Fibroblast of lung (primary cell): ENCODE data around the gene OTOA. TPM values are rescaled to one million over a fixed set of nuclear protein-coding genes. Genes with fewer than 3 reads are reported as not detected.

Experiments used
- DNase-seq, 2 donors: peaks; one replicate each; pipeline versions ENCODE4 v3.0.0 to v3.0.0-alpha.2; 2010; ENCODE audit warnings: low read depth in 2 of 2
- H2AFZ ChIP-seq: 2 replicates; pipeline ENCODE4 v1.5.1; 2012; ENCODE audit warnings: low read length, control low read depth, inconsistent platforms
- H3K27ac ChIP-seq: 2 replicates; pipeline ENCODE4 v1.5.1; 2011; ENCODE audit warnings: low read length, control low read depth; ENCODE audit not compliant: insufficient read depth
- H3K27me3 ChIP-seq: 2 replicates; pipeline ENCODE4 v1.5.1; 2011; ENCODE audit warnings: mild to moderate bottlenecking, low read length; ENCODE audit not compliant: control insufficient read depth, insufficient read depth
- H3K36me3 ChIP-seq: 2 replicates; pipeline ENCODE4 v1.5.1; 2011; ENCODE audit warnings: low read length; ENCODE audit not compliant: control insufficient read depth, insufficient read depth
- H3K4me1 ChIP-seq: 2 replicates; pipeline ENCODE4 v1.5.1; 2011; ENCODE audit warnings: low read length; ENCODE audit not compliant: control insufficient read depth, insufficient read depth; ENCODE audit errors: extremely low read depth
- H3K4me2 ChIP-seq: 2 replicates; pipeline ENCODE4 v1.5.1; 2011; ENCODE audit warnings: low read length, control low read depth; ENCODE audit not compliant: insufficient read depth; ENCODE audit errors: extremely low read depth
- H3K4me3 ChIP-seq, 4 experiments: fragments of 200-600 bp in 1 of 4; sonication (generic) in 1 of 4; replicated peaks in 1 of 4; 2 replicates each; pipeline ENCODE4 v1.5.1; 2011 to 2016; ENCODE audit warnings: low read length in 4 of 4, low read depth in 3 of 4, mild to moderate bottlenecking in 3 of 4, control low read depth in 2 of 4, inconsistent platforms in 1 of 4, mixed read lengths in 1 of 4; ENCODE audit not compliant: insufficient read depth in 1 of 4; ENCODE audit errors: control extremely low read depth in 1 of 4
- H3K79me2 ChIP-seq: 2 replicates; pipeline ENCODE4 v1.5.1; 2012; ENCODE audit warnings: mild to moderate bottlenecking, low read length, inconsistent platforms; ENCODE audit not compliant: control insufficient read depth, insufficient read depth
- H3K9ac ChIP-seq: 2 replicates; pipeline ENCODE4 v1.5.1; 2011; ENCODE audit warnings: mild to moderate bottlenecking, low read length, control low read depth; ENCODE audit not compliant: insufficient read depth
- H3K9me3 ChIP-seq: 2 replicates; pipeline ENCODE4 v1.5.1; 2012; ENCODE audit warnings: low read depth, low read length; ENCODE audit not compliant: control insufficient read depth, insufficient read depth
- H4K20me1 ChIP-seq: 2 replicates; pipeline ENCODE4 v1.5.1; 2011; ENCODE audit warnings: low read length; ENCODE audit not compliant: control insufficient read depth, insufficient read depth; ENCODE audit errors: extremely low read depth
- CTCF ChIP-seq, 2 donors: IDR thresholded peaks in 1 of 2; conservative IDR thresholded peaks in 1 of 2; 1 replicate in 1 of 2; 2 replicates in 1 of 2; pipeline ENCODE4 v1.5.1; 2011 to 2012; ENCODE audit warnings: low read length in 2 of 2, control low read depth in 1 of 2, inconsistent platforms in 1 of 2, low read depth in 1 of 2, mild to moderate bottlenecking in 1 of 2
- EZH2 ChIP-seq: IDR thresholded peaks from 2 replicates; pipeline ENCODE4 v1.5.1; 2012; ENCODE audit warnings: low read length, control low read depth, mild to moderate bottlenecking; ENCODE audit errors: missing control alignments
- polyA plus RNA-seq, 2 donors: library from polyadenylated mRNA; depleted of rRNA in 1 of 2; stranded (reverse) in 1 of 2; unstranded in 1 of 2; fragments of >200 nt; gene quantifications; 2 replicates each; pipeline ENCODE4 v1.2.1, GENCODE V29; 2011 to 2012; ENCODE audit warnings: missing spikeins in 1 of 2
- total RNA-seq: library from RNA; depleted of rRNA; stranded (reverse); fragments of >200 nt; gene quantifications from 2 replicates; pipeline ENCODE4 v1.2.1, GENCODE V29; 2014

The OTOA gene
- total and polyA plus RNA-seq, 2 donors (not counting 1 experiment from before 2014, with no cell fraction given), result 0.17 TPM; not detected in 1

GRCh38 chr16:21618281-21618680, 45.5 kb upstream of the OTOA start:
- H3K9ac ChIP-seq, result no peak overlapping the region
- H3K79me2 ChIP-seq, result peaks cover 28% of the 10 kb centered on the region
- H3K4me1 ChIP-seq, result no peaks in the 10 kb centered on the region
- no peaks in the 10 kb centered on the region for H3K36me3 ChIP-seq
- no peaks in the 10 kb centered on the region for H3K27me3 ChIP-seq
- H3K4me3 ChIP-seq, result no peak overlapping the region
- H3K27ac ChIP-seq, result no peak overlapping the region
- DNase-seq, result no peak
- H3K4me2 ChIP-seq, result no peak overlapping the region
- no peak for TF ChIP-seq EZH2
- TF ChIP-seq CTCF (conservative IDR thresholded peaks at IDR 0.05 in 1 of 2, IDR thresholded peaks at IDR 0.05 in 1 of 2; ENCODE audit: low read depth in 1 of 2, low read length in 2 of 2), result no peak
- no peaks in the 10 kb centered on the region for H3K9me3 ChIP-seq
- H4K20me1 ChIP-seq, result no peaks in the 10 kb centered on the region
- H2AFZ ChIP-seq, result no peak overlapping the region

GRCh38 chr16:21619765-21620425, 43.9 kb upstream of the OTOA start:
- H3K36me3 ChIP-seq, result peaks cover 1% of the 10 kb centered on the region
- no peak overlapping the region for H3K4me3 ChIP-seq
- no peak overlapping the region for H2AFZ ChIP-seq
- H3K4me1 ChIP-seq, result no peaks in the 10 kb centered on the region
- H3K4me2 ChIP-seq, result no peak overlapping the region
- no peak for TF ChIP-seq CTCF (conservative IDR thresholded peaks at IDR 0.05 in 1 of 2, IDR thresholded peaks at IDR 0.05 in 1 of 2; ENCODE audit: low read depth in 1 of 2, low read length in 2 of 2)
- TF ChIP-seq EZH2, result no peak
- no peak overlapping the region for H3K9ac ChIP-seq
- DNase-seq, result no peak
- H3K9me3 ChIP-seq, result no peaks in the 10 kb centered on the region
- no peaks in the 10 kb centered on the region for H3K27me3 ChIP-seq
- no peak overlapping the region for H3K27ac ChIP-seq
- peaks cover 13% of the 10 kb centered on the region for H3K79me2 ChIP-seq
- H4K20me1 ChIP-seq, result no peaks in the 10 kb centered on the region

GRCh38 chr16:21620592-21620991, 43.2 kb upstream of the OTOA start:
- H3K27ac ChIP-seq, result no peak overlapping the region
- H2AFZ ChIP-seq, result no peak overlapping the region
- H4K20me1 ChIP-seq, result no peaks in the 10 kb centered on the region
- TF ChIP-seq CTCF (conservative IDR thresholded peaks at IDR 0.05 in 1 of 2, IDR thresholded peaks at IDR 0.05 in 1 of 2; ENCODE audit: low read depth in 1 of 2, low read length in 2 of 2), result no peak
- no peak for TF ChIP-seq EZH2
- H3K9ac ChIP-seq, result no peak overlapping the region
- peaks cover 5% of the 10 kb centered on the region for H3K36me3 ChIP-seq
- no peak overlapping the region for H3K4me2 ChIP-seq
- H3K27me3 ChIP-seq, result no peaks in the 10 kb centered on the region
- H3K4me3 ChIP-seq, result no peak overlapping the region
- no peaks in the 10 kb centered on the region for H3K9me3 ChIP-seq
- DNase-seq, result no peak
- peaks cover 6% of the 10 kb centered on the region for H3K79me2 ChIP-seq
- H3K4me1 ChIP-seq, result no peaks in the 10 kb centered on the region
